Activated CD8-positive, alpha-beta memory T cell treated with anti-CD3 and anti-CD28 coated beads, Interleukin-2, amount 50 U/mL, for 48 hours (primary cell): ENCODE measurements around the gene ISYNA1.

ENCODE experiments used
- DNase-seq: peaks from one replicate; pipeline ENCODE4 v3.0.0-alpha.2; 2020

Gene ISYNA1

GRCh38 chr19:18437491-18438330, at the start of gene ISYNA1:
TSS of gene ISYNA1 (minus strand) at chr19:18438133. CDS start at chr19:18437979, 154 bp downstream.
- peak; percentile 80 for DNase-seq

GRCh38 chr19:18486746-18487145, 48.8 kb upstream of the ISYNA1 start:
- no peak for DNase-seq

- no peak for DNase-seq
Measured at GRCh38 chr19:18484992-18485391, 47.1 kb upstream of the ISYNA1 start.

- DNase-seq, result no peak
Measured at GRCh38 chr19:18483119-18483890, 45.4 kb upstream of the ISYNA1 start.

- DNase-seq, result no peak
Measured at GRCh38 chr19:18481505-18482222, 43.7 kb upstream of the ISYNA1 start.

- no peak for DNase-seq
Measured at GRCh38 chr19:18480006-18480691, 42.2 kb upstream of the ISYNA1 start.

- DNase-seq, result peak; percentile 85
Measured at GRCh38 chr19:18478545-18479311, 40.8 kb upstream of the ISYNA1 start.

GRCh38 chr19:18477974-18478373, 40.0 kb upstream of the ISYNA1 start:
- no peak for DNase-seq

GRCh38 chr19:18477042-18477779, 39.3 kb upstream of the ISYNA1 start:
- DNase-seq, result no peak

- no peak for DNase-seq
Measured at GRCh38 chr19:18476507-18477041, 38.6 kb upstream of the ISYNA1 start.

GRCh38 chr19:18475762-18476331, 37.9 kb upstream of the ISYNA1 start:
- no peak for DNase-seq

GRCh38 chr19:18475004-18475453, 37.1 kb upstream of the ISYNA1 start:
- DNase-seq, result no peak

- DNase-seq, result no peak
Measured at GRCh38 chr19:18474366-18474887, 36.5 kb upstream of the ISYNA1 start.

GRCh38 chr19:18473706-18474087, 35.8 kb upstream of the ISYNA1 start:
- DNase-seq, result no peak

- DNase-seq, result no peak
Measured at GRCh38 chr19:18473003-18473705, 35.2 kb upstream of the ISYNA1 start.

- DNase-seq, result no peak
Measured at GRCh38 chr19:18470787-18471186, 32.9 kb upstream of the ISYNA1 start.

- peak; percentile 89 for DNase-seq
Measured at GRCh38 chr19:18469069-18469846, 31.3 kb upstream of the ISYNA1 start.

GRCh38 chr19:18468517-18468916, 30.6 kb upstream of the ISYNA1 start:
- DNase-seq, result no peak

- no peak for DNase-seq
Measured at GRCh38 chr19:18467978-18468377, 30.0 kb upstream of the ISYNA1 start.
